ENCODE data around the gene F10.

DNA sequence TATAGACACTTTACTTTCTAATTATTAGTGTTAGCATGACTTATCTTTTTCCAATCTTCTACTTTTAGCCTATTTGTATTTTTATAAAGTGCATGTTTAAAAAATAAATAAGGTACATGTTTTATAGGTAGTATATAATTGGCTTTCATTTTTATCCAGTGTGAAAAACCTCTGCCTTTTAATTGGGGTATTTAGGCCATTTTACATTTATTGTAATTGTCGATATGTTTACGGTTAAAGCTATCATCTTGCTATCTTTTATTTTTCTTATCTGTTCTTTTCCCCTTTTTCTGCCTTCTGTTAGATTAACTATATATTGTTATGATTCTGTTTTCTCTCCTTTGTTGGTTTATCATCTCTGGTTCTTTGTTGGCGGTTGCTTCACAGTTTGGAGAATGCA is 45.0 kb downstream of the F10 start:
- TF ChIP-seq, protein P1, sequence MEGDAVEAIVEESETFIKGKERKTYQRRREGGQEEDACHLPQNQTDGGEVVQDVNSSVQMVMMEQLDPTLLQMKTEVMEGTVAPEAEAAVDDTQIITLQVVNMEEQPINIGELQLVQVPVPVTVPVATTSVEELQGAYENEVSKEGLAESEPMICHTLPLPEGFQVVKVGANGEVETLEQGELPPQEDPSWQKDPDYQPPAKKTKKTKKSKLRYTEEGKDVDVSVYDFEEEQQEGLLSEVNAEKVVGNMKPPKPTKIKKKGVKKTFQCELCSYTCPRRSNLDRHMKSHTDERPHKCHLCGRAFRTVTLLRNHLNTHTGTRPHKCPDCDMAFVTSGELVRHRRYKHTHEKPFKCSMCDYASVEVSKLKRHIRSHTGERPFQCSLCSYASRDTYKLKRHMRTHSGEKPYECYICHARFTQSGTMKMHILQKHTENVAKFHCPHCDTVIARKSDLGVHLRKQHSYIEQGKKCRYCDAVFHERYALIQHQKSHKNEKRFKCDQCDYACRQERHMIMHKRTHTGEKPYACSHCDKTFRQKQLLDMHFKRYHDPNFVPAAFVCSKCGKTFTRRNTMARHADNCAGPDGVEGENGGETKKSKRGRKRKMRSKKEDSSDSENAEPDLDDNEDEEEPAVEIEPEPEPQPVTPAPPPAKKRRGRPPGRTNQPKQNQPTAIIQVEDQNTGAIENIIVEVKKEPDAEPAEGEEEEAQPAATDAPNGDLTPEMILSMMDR (IDR thresholded peaks at IDR 0.05) = no peak
- TF ChIP-seq POLR2A (IDR thresholded peaks at IDR 0.05) (no peak), EP300 (IDR thresholded peaks at IDR 0.05) (no peak), POLR2AphosphoS5 (IDR thresholded peaks at IDR 0.05) (no peak)
